HG03135 (cell line): ENCODE data around the gene RNF141.

Experiments used
- ATAC-seq: cut with Tn5 transposase; IDR thresholded peaks from one replicate; pipeline ENCODE4 v1.9.1; 2021; ENCODE audit warnings: mild to moderate bottlenecking, moderate library complexity; ENCODE audit not compliant: unreplicated experiment

The RNF141 gene

DNA sequence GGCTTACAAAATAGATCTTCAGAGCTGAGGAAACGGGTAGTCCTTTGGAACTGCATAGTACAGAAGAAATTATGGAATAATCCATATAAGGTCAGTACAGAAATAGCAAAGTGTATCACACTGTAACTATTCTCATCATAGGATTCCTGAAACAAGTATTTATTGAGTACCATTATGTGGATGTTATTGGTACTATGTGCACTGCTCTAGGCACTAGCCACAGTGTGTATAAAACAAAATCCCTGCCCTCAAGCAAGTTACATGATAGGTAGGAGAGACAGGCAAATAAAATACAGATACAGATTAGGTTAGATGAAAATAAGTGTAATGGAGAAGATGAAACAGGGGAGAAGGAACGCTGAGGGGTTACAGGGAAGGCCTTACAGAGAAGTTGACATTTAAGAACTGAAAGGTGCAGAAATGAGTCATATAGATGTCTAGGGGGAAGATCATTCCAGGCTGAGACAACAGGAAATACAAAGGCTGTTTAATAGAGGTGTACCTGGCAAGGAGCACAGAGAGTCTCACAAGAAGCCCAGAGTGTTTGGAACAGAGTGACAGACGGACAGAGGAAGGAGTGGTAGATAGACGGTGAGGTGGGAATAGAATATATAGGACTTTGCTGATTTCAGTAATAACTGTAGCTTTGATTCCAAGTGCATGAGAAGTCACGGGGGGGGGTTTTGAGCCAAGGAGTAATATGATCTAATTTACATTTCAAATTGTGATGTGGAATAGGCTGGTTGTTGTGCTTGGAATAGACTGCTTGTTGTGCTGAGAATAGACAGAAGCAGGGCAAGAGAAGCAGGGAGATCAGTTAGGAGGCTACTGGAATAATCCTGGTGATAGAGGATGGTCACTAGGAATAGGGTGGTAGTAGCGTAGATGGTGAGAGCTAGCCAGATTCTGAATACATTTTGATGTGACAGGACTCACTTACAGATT is 13.7 kb downstream of the RNF141 start:
- ATAC-seq, result peak; percentile 66

DNA sequence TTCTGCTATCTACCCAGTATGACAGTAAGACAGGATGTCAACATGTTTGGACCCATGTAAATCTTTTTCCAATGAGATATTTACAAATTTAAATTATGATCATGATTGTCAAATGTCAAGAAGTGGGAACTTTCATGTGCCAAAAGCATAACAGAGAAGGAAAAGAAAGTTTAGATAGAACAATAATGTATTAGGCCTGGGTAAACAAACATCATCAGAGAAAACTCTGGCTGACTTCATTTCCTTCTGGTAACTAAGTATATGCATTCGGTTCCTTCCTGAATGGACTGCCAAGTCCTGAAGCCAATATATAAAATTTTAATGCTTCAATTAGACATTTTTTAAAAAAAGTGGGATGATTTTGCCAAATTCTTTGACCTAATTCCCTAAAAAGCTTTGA is 16.5 kb downstream of the RNF141 start:
- ATAC-seq, result no peak

DNA sequence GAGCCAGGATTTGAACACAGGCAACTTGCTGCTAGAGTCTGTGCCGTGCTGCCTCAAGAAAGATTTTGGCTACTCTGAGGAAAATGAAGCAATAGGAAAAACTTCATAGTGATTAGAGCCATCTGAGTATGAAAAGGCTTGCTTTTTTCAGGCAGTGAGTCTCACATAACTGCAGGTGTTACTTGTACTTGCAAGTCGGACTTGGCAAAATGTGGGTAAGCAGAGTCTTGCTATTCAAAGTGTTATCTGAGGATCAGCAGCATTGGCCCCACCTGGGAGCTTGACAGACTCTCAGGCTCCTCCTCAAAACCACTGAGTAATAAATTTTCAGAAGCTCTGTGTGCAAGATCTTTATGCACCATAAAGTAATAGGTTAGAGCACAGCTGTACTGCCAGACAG is 18.1 kb downstream of the RNF141 start:
- ATAC-seq, result no peak

DNA sequence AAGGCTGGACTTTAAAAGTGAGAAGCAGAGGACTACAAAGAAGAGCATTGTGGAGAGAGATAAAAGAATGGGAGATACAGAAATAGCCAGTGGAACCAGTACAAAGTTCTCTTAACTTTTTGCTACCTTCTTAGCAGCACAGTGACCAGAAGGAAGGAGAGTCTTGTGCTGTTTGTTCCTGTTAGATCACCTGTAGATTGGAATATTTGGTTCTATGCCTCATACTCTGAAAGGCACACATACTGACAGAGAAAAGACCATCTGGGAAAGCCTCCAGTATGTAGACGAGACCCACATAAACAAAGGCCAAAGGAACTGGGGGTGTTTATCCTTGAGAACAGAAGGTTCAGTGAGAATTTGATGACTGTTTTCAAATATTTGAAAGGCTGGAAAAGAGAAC is 18.7 kb downstream of the RNF141 start:
- no peak for ATAC-seq

DNA sequence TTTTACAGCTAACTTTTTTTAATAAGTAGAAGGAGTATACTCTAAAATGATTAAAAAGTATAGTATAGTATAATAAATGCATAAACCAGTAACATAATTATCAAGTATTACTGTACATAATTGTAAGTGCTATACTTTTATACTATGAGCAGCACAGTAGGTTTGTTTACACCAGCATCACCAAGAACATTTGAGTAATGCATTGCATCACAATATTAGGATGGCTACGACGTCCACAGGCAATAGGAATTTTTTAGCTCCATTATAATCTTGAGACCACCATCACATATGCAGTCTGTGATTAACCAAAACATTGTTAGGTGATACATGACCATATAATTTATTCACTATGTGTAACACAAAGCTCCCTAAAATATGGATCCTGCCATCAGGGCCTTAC is 20.4 kb downstream of the RNF141 start:
- ATAC-seq, result no peak

DNA sequence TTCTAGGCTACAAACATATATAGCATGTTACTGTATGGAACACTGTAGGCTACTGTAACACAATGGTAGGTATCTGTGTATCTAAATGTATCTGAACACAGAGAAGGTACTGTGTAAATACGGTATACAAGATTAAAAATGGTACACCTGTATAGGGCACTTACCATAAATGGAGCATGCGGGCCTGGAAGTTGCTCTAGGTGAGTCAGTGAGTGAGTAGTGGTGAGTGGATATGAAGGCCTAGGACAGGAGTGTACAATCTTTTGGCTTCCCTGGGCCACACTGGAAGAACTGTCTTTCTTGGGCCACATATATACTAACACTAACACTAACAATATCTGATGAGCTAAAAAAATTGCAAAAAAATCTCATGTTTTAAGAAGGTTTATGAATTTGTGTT is 21.4 kb downstream of the RNF141 start:
- no peak for ATAC-seq

DNA sequence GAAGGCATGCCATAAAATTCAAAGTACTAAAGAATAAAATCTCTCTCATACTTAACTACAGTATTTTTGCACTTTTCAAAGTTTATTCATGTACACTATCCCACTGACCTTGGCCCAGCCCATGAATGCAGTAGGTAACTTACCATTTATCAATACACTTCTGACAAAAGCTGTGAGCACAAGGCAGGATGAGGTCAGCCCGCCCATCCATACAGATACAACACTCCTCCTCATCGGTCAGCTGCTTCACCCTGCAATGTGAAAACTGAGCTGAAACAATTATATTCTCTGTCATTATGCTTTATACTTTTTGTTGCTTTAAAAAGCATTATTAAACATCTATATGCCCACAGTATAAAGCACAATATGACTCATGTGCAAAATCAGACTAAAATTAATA is 22.1 kb downstream of the RNF141 start:
- no peak for ATAC-seq

DNA sequence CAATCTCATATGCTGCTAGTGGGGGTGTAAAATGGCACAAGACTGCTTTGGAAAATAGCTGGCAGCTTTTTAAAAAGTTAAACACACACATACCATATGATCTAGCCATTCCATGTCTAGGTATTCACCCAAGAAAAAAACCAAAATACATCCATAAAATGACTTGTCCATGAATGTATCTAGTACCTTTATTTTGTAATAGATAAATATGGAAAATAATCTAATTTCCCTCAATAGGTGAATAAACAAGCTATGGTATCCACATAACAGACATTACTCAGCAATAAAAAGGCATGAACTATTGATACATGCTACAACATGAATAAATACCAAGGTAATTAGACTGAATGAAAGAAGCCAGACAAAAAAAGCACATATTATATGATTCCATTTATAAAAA is 22.9 kb downstream of the RNF141 start:
- ATAC-seq, result no peak

DNA sequence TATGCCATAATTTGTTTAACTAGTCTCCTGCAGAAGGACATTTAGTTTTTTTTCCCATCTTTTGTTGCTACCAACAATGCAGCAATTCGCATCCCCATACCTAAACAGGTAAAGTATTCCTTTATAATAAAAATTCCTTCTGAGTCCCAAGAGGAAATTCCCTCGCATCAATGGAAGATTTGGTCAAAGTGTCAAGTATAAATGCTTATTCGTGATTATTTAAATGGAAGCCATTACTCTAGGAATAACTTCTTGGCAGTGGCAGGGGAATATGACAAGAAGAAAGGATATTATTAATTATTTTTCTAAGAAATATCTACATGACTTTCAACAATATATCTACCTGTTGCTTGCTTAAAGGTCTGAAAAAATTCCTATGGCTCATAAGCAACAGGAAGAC is 25.6 kb downstream of the RNF141 start:
- ATAC-seq, result no peak

DNA sequence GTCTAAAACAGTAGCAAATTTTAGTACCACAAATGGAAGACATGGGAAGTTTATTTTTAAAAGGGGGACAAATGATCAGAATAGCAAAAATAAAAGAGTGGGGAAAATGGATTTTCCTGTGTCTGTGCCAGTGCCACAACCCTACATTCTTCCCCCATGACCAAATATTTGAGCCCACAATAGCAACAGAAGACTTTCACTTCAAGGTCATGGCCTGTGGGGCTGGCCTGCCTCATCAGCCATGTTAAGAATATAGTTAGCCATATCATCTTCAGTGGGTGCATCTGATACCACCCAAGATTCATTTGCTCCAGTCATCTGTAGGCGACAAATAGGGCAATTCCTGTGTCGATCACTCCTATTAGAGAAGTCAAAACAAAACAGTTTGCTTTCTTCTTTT is 26.3 kb downstream of the RNF141 start:
- no peak for ATAC-seq

DNA sequence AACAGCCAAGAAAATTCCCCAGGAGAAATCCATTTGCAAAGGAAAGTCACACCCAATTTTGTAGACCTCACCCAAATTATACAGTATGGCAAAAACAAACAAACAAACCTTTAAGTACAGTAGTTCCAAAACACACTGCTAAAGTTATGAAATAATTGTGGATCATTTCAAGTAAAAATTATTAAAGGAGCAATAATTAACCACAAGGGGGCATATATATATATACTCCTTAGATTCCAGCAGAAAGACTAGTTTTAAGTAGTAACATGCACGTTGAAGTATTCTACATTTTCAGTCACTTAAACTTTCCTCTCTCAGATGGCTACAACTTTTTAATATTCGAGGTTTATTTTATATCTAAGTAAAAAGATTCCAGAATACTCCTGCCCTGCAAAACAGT is 26.8 kb downstream of the RNF141 start:
- ATAC-seq, result no peak

DNA sequence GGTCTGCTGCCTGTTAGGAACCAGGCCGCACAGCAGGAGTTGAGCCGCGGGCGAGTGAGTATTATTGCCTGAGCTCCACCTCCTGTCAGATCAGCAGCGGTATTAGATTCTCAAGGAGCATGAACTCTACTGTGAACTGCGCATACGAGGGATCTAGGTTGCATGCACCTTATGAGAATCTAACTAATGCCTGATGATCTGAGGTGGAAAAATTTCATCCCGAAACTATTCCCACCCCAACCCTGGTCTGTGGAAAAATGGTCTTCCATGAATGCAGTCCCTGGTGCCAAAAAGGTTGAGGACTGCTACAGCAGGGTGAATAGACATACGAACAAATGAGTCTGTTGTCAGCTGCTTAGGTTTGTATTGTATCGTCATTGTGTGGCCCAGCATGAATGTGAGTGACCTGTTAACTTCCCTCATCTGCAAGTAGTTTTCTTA is 29.8 kb downstream of the RNF141 start:
- ATAC-seq, result no peak

DNA sequence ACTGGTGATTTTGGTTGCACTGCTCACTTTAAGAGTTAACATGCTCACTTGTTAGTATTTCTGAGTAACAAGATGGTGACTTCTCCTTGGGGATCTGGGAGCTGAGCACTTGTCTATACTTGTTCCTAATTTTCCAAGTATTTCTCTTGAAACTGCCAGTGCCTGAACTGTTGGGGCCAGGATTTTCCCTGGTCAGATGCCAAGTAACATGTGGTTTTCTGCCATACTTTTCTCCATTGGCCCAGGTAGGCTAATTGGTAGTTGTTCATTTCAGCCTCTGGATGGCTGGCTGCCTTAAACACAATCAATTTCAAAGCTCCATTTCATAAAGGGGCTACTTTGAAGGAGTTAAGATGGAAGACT is 35.0 kb downstream of the RNF141 start:
- ATAC-seq, result no peak

DNA sequence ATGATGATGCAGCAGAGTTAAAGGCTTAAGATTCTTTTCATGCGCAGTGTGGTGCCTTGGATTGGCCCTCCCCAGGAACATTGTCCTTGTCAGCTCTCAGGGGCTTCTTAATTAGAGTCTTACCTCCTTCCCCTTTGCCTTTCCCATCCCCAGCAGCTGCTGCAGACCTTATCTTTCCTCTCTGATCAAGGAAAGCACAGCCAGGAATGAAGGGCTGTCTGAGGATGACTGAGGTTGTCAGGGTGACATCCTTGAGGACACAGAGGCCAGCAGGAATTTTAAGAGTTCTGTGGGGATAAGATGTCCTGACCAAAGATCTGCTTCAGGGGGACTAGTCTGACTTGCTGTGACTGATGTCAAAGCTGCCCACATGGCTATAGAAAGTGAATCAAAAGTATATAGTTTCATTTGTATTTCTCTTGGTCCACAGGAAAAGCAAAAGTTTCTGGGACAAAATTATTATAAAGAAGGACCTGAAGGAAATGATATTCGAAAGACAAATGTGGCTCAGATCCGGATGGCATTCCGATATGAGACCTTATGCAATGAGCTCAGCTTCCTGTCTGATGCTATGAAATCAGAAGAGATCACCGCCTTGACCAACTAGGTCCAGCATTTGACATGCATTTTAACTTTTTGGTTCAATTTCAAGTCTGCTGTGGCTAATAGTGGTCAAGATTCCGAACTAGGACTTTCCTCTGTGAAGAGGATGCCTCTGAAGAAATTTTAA is 35.5 kb downstream of the RNF141 start:
- ATAC-seq, result no peak

DNA sequence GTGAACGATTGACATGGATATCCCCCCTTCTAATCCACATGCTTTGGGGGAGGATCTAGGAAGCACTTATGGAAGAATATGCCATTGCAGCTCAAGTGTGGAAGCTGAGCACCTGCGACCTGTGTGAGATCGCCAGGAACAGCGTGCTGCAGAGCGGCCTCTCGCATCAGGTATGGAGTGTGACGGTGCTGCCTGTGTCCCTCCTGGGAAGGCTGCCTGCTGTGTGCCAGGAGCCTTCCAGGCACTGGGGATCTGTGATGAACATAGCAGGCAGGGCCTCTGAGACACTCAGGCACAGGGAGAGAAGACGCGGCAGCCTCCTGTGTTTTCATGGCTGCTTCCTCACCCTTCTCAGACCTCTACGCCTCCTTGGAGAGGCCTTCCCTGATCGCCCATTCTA is 36.5 kb downstream of the RNF141 start:
- no peak for ATAC-seq

DNA sequence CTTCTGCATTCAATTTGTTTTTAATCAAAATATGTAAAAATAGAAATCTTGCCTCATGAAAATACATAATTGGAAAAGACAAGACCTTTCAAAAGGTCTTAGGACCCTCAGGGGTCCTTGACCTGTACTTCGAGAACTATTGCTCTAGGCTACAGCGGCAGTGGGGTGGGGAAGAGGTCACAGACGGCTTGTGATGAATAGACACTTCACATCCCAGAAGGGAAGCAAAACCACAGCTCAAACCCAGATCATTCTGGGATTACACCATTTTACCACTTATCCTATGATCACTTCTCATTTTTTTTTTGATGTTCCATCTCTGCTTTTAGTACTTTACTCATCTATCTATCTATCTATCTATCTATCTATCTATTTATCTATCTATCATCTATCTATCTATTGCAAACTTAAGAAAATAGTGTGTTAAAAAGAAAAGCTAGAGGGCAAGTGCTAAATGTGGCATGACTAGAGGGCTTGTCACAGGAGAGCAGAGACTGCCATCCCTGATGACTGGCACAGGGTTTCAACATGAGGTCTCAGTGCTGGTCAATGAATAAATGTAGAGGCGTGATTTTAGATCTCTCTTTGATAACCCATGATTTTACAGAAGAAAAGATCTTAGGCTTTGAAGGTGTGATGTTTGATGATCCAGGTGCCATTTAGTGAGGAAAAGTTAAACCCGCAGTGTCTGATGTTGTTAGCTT is 37.1 kb downstream of the RNF141 start:
- no peak for ATAC-seq

DNA sequence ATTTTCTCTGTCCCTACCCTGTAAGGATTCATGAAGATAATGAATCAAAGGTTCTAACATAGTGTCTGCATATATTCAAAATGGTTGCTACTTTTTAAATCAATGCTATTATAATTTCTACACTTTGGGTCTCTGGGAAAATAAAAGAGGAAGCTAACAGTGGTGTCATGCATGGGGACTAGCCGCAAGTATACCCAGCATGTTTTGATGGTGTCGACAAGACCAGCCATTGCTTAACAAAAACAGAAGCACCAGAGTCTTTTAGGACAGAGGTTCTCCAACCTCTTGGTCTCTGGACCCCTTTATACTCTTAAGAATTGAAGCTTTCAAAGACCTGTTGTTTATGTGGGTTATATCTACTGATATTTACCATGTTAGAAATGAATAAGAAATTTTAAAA is 37.8 kb downstream of the RNF141 start:
- no peak for ATAC-seq

DNA sequence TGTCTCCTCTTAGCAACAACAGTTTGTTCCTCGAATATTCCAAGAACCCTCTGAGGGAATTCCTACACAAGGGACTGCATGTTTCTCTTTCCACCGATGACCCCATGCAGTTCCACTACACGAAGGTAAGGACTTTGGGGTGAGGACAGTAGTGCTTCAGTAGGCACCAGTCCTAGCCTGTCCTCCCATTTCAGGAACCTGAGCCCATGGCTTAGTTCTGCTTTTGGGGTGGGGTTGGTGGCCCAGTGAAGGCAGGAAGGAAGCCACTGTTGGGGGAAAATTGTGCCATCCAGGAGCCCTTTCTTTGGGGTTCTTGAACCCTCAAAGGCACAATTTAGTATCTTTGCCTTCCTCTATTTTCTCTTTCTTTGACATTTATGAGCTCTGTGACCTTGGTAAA is 38.2 kb downstream of the RNF141 start:
- ATAC-seq, result no peak

DNA sequence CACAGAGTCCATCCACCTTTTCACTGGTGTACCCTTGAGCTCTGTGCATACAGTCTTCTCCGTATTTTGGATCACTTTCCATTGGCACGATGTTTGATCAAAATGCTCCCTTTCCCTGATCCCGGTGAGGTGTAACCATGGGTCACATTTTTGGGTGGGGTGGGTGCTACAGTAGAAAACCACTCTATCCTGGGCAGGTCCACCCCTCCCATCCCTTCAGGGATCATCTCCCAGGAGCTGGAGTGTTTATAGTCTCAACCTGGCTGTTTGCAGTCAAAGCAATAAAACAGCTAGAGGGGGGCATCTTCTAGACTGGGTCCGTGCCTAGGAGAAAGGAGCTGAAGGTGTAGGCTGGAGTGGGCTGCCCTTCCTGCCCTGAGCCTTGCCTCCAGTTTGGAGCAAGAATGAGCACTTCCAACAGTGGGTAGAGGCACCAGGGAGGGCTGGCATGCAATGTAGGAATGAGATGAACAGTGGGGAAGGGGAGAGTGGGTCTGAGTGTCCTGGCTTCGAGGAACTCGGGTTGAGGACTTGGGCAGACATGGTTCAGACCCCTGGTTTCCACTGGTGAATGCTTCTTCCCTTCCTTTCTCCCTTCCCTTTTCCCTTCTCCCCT is 38.8 kb downstream of the RNF141 start:
- no peak for ATAC-seq

DNA sequence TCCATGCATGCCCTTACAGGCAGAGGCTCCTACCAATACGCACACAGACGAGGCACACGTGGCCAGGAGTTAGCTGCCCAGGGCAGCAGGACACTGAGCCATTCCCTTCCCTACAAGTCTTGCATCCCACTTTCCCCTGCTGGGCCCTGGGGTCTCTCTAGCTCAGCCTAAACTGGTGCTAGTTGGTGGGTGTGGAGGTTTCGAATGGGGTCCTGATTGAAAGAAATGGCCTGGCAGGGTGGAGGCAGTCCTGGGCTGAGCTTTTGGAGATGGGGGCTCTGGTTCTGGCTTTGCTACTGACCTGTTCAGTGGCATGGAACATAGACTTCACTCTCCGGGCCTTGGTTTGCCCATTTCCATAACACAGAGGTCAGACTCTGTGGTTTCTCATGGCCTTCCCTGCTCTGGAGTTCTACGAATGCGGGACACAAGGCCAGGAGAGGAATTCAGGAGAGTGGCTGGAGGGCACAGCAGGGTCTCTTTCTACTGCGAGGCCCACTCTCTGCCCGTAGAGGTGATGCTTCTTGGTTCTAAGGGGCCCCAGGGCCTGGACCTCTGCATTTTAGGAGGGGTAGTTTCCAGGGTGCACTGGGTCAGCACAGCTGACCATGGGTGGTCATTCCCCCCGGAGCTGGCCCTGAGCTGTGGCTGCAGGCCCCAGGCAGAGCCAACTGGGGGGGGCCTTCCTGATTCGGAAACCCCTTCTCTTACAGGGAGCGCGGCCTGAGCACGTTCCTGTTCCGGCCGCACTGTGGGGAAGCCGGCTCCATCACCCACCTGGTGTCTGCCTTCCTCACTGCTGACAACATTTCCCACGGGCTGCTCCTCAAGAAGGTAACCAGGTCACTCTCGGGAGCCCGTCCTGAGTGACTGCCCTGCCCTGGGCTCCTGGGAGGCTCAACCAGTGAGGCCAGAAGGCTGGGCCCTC is 40.0 kb downstream of the RNF141 start:
- ATAC-seq, result no peak
